ENCODE data around the gene LMOD3.
A peak's percentile ranks its signal among the peaks of the same experiment; 100 is the strongest.

Gene LMOD3

DNA sequence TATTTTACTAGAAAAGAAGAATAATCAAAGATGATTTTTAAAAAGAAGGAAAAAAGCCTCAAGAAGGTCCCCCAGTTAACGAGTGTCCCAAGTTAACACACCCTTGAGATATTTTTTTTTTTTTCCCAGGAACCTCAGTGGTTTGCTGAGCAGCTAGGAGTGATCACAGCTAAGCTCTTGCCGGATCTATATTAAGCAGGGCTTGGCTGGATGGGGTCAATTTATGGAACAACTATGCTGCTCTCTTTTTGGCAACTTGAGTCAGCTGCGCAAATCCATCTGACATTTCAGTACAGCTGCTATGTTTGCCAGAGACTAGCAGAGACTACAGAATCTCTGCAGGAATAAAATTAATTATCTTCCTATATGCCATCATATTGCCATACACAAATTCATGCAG is at the start of gene LMOD3:
Gene LMOD3, minus strand, starts transcription at position 193 of the 400 bp plus-strand sequence. CDS start 209 bp downstream, outside the sequence.
- no peak for DNase-seq

DNA sequence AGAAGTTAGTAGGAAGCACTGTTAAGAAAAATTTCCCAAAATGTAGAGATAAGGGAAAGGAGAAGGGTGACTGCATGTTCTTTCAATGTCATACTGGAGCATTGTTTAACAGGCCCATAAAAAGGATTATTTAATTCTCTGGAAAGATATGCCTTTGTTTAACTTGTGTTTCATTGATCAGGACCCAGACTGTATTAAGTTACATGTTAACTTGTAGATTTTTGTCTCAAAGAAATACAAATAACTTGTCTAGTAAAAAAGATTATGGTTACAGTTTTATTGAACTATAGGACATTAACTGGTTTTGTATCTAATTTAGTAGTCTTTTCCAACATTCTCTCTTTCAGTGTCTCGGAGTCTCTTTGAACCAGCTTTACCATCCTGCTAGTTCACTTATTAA is 49.7 kb upstream of the LMOD3 start:
- no peak for DNase-seq

DNA sequence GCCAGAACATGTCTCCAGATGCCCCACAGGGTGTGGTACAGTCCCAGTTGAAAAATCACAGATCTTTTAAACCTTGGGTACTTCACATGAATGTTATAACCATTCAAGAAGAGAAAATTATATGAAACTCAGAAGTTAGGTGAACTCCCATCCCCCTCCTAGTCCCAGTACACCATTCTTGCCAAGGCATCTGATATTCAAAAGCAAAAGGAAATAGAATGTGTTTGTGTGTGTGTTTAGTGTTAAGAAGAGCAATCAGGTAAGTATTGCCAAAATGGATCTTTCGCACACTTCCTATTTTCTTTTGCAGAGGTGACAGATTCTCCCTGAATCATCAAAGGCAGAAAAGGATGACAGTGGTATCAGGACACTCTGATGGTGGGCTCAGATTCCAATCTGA is 44.1 kb upstream of the LMOD3 start:
- DNase-seq = no peak

DNA sequence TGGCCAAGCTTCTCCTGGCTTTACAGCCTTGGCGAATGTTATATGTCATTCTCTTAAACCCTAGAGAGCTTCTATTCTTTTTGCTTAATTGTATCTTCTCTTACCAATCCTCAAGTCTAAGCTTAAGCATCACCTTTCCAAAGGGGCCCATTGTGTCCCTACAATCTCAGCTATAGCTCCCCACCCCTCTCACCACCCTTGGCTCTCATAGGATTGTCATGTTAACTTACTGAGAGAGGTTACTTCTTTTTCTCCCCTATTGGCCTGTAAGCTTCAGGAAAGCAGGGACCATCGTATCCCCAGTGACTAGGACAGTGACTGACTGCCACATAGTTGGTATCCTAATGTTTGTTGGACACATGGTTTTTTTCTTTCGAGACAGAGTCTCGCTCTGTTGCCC is 43.3 kb upstream of the LMOD3 start:
- no peak for DNase-seq

DNA sequence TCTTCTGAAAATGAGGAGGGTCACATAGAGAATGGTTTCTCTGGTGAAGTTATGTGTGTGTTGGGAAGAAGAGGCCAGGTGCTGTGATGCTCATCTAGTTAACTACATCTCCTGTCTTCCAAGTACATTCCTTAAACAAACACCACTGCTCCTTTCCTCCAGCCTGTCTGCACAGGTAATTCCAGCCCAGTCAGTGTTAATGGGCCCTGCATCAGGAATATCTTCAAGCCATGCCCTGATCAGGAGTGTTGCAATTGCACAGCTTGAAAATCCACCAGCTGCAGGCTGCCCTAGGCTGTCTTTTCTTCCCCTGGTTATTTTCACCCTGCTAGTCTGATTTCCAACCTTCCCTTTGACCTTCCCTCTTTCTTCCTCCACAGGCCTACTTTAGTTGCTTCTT is 41.9 kb upstream of the LMOD3 start:
- no peak for DNase-seq

DNA sequence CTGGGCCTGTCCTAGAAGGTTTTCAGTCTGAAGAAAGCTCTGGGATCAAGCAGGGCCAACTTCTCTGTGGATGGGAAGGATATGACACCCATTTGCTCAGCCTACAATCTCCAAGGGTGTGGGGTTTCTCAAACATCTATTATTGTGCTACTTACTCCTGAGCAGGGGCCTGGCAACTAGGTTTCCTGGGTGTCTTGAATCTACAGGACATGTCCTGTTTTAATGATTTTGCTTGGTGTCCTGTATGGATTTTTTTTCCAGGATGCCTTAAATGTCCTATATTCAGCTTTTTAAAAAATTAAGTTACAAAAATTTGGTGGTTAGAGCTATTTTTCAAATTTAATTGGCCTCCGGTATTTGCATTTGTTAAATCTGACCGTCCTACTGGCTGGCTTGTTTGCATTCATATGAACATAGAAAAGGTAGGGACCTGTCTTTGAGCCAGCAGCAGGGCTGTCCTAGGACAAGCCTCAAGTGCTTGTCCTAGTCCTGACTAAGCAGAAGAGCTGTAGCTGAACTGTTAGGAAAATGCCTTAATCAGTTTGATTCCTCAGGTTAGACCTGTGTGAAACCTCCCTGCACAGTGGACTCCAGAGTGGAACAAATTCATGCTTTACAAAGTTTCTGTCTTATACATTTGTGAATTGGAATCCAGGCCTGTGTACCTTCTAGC is 40.0 kb upstream of the LMOD3 start:
- DNase-seq = no peak

DNA sequence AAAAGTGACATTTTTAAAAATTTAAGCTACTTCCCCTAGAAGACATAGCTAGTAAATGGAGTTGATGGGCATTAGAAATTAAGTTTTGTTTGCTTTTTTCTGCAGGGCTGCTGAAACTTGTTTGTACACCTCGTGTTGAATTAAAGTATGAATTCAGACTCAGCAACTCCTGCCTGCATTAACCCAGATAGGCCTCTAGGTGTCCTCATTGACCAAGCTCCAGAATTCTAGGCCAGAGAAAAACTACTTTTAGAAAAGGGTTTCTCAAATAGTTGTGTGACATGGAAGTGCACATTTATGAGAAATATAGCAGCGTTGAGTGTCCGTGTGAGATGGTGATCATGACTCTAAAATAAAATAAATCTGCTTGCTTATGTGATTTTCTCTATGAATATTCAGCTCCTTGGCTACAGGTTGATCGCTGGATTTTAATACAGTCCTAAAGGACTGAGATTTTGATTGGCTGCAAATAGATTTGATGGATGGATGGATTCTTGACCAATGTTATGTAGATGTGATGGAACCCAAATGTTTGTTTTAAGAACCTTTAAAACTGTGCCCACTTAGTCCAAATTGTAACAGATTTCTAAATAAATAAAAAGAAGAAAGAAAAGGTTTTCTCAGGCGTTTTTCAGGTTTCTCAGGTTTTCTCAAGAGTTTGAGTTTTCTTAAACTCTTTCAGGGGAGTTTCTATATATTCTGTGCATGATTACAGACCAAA is 39.4 kb upstream of the LMOD3 start:
- DNase-seq = no peak

DNA sequence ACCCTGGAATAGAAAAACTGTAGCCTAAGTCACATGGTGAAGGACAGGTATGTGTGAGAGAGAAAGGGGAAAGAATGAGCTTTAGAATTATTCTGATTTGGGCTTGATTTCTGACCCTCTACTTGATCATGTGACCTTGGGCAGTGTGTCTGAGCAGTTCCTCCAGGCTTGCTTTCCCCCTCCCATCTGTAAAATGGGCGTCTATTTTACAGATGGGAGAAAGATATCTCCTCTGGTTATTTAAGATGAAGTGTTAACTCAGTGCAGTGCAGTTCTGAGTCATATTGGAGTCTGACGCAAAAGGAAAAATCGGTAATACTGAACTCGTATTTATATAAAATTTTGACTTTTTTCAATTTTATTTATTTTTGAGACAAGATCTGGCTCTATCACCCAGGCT is 38.1 kb upstream of the LMOD3 start:
- no peak for DNase-seq

DNA sequence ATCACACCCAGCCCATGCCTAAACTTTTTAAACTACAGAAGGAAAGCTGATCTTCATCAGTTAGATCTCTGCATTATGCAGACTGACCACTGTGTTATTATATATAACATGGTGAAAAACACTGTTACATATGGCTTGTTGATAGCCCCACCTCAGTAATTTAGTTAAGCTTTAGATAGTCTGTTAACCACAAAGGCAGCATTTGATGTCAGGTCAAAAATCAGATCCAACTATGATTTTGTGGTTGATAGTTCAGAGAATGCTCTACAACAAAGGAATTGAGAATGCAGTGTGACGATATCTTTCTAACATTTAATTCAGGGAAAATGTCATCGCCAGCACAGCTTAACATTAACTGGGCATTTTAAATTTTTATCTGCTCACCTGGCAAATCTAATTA is 37.7 kb upstream of the LMOD3 start:
- no peak for DNase-seq

DNA sequence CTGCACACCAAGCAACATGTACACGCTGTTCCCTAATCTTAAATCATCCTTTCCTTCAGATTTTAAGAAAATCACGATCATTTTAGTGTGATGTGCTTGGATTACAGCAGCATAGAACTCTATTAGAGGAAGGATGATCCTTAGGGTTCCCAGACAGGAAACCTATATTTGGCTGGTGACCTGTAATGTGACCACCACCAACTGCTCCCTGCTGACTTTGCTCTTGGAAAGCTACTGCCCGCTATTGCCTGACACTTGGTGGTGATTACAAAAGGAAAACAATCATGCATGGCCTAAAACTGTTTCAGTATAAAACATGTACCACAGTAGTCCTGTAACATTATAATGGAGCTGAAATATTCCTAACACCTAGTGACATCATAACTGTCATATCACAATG is 27.2 kb upstream of the LMOD3 start:
- DNase-seq = no peak

DNA sequence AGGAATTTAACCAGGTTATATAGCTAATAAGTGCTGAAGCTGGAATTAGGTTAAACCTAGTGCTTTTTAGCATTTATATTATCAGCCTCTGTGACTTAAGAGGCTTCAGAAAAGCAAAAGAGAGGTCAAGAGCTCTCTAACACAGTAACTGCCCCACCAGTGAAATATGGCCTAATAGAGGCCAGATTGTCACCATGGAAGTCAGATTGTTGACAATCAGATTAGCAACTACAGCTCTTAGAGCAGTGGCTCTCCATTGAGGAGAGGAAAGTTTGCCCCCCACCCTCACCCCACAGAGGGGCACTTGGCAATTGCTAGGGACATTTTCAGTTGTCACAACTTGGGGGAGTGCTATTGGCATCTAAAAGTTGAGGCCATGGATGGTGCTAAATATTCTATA is 23.3 kb upstream of the LMOD3 start:
- no peak for DNase-seq

DNA sequence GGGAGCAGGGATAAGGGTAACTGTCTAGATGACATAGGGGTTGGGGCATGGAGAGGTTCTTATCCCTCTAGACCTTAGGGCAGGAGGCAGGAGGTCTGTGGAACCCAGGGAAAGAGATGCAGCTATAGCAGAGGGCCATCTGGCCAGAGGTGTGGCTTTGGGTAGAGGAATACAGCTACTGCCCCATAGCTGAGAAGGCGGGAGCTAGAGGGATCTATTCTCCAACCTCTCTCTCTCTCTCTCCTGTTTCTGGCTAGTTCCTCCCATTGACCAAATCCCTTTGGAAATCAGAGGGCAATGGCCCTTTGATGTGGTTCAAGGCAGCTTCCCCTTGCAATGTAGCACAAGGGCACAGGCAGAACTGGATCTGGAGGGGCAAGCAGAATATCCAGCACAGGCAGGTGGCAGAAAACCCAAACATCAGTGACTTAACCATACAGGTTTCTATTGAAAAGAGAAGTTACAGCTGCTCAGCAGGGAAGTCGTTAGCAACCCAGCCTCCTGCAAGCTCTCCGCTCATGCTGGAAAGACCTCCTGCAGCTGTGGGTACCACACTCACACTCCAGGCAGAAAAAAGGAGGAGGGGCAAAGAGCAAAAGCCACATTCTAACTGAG is 22.3 kb upstream of the LMOD3 start:
- no peak for DNase-seq

DNA sequence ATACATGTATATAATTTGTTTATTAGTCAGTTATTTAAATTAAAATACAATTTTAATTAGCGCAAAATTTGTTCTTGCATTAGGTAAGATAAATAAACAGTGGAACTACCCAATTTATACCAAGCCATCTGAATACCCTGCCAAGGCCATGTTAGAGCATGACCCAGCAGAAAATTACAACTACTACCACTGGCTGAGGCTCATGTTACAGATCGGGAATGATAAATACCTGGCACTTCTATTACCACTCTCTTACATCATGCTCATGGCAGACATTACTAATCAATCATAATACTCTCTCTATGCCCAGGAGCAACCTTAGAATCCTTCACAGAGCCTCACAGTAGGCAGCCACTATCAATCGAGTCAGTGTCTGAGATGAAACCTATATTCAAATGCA is 21.2 kb upstream of the LMOD3 start:
- peak; percentile 1 for DNase-seq

DNA sequence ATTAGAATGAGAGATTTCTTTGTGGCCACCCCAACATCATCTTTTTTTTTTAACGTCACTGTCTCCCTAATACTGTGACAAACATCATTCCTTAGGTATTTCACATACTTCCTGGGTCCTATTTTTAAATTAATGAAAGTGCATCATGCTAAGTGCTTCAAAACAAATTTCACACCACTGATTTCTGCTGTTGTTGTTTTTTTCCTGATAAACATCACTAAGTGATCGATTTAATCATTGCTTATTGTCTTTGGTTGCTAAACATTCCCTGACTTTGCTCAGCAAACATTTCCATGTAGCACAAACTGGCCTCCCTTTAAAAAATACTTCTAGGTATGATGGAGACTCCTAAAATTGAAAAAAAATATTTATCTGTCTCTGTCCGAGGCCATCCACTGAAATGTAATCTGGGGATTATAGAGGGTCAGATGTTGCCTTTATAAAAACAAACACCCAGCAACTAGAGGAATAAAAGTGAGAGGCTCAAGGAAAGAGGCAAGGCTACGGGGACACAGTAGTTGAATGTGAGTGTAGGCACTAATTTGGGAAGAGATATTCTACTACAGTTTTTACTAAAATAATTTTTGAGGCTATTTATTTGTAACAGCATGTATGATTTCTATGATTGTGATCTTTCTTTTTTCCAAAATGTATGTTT is 20.5 kb upstream of the LMOD3 start:
- DNase-seq = no peak

DNA sequence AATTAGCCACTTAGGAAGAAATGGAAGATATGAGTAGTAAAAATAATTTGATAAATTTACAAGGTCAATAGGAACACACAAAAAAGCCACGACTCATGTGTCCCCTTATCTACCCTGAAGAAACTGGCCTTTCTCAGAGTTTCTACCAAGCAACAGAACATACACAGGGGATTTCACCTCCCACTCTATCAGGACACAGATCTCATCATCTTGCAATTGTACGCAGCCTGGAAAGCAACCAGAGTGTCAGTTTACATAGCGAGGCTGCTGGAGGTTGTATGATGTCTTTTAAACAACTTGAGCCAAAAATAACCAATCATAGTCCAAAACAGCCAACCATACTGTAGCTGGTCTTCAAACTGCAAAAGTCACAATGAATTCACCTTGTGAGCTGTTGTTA is 19.7 kb upstream of the LMOD3 start:
- DNase-seq = no peak

DNA sequence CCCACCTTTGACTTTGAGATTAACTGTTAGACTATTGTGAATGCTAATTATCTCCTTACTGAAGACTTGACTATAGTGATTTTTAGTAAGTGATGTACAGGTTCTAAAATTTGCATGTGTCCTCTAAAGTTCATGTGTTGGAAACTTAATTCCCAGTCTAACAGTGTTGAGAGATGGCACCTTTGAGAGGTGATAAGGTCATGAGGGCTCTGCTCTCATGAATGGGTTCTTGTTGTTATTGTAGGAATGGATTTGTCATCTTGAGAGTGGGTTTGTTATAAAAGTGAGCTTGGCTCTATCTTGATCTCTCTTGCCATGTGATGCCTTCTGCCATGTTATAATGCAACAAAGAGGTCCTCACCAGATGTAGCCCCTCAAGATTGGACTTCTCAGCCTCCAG is 18.9 kb upstream of the LMOD3 start:
- DNase-seq = no peak

DNA sequence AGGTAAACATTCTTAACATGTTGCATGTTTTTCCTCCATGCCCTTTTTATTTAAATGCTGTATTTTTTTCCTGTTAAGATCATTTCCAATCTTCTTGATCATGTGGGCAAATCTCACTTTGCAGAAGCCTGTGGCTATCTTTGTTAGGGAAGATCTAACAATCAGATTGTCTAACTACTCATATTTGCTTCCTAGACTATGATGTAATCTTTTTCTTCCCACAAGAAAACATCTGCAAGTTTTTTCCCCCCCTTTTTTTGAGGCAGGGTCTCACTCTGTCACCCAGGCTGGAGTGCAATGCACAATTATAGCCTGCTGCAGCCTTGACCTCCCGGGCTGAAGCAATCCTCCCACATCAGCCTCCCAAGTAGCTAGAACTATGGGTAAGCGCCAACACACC is 15.0 kb upstream of the LMOD3 start:
- DNase-seq = no peak

DNA sequence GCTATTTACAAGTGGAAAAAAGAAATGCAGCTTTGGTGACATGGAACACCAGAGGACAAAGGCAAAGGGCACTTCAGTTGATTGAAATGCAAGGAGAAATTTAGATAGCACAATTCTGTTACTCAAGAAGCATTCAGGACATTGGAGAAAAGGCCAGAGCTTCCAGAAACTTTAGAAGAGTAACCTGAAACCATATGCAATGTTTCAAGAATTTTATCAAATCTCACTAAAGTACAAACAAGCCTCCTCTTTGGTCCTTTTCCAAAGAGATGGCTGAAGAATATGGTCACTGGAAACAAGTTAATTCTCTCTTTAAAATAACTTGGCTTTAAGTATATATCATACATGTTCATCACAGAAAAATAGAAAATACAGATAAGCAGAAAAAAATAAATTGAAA is 14.6 kb upstream of the LMOD3 start:
- DNase-seq = peak; percentile 2

DNA sequence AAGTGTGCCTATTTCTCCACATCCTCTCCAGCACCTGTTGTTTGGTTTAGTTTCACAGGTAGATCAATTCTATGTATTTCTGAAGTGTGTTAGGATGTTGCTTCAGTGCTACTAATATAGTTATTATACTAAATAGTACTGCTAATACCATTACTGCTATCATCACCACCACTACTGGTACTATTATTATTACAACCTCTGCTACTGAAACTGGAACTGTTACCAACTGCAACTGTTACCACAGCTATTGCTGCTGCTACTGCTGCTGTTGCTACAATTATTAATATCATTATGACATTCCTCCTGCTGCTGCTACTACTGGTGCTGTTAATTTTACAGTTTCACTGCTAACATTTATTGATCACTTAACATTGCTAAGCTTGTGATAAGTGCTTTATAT is 8.3 kb upstream of the LMOD3 start:
- DNase-seq = no peak

DNA sequence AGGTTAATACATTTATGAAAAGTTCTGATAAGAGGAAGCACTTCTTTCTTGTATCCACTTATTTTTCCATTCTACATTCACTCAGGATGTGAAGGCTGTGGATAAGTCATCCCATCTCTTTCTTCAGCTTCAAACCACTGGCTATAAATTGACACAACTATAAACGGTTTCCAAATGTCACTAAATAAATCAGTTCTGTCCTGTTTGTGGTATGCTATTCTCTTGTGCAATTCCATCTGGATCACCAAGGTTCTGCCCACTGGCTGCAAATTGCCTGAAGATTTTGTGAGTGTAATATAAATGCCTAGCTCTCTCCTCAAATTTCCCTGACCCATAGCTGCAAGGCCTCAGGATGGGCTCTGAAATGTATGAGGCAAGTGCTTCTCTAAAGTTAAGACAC is 7.1 kb upstream of the LMOD3 start:
- DNase-seq = no peak

DNA sequence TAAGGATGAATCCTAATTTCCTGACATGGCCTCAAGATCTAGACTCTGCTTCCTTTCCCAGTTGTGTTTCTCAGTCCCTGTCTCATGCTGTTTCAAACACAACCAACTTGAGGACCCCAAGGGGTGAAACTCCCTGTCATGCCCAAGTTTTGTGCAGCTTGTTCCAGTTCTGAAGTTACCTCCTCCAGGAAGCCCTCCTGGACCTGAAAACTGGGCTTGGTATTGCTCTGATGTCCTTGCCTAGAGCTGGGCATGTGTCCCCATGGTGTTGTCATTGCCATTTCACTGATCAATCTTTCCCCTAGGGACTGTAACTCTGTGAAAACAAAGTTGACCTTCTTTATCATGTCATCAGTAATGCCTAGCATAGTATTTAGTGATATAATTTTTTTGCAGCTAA is 6.1 kb upstream of the LMOD3 start:
- DNase-seq = no peak

DNA sequence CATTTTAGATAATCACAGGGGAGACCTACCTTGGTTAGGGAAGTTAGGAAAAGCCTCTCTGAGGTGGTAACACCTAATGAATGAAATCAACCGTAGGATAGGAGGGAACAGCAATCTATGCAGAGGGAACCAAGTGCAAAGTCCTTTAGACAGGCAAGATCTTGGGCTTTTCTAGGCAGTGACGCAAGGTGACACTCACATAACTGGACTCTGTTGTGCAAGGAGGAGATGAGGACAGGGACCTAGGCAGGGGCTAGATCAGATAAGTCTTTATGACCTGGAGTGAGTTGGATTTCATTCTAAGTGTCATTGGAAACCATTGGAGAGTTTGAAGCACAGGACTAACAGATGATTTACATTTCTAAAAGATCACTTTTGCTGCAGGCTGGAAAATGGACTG is 4.6 kb upstream of the LMOD3 start:
- no peak for DNase-seq

DNA sequence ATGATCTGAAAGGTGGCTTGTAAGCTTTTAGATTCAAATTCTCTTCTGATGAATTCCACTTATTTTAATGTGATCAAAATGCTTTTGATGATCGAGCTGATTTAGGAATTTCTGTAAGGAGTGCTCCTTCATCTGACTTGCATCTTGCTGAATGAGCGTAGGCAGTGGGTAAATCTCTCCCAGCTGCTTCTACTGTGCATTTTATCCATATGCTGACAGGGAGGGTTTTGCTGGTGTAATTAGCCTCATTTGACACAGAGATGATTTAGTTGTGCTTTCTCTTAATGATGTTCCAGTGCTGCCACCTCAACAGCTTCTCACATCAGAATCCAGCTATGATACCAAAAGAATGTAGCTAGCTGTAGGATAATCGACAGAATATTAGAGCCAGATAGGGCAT is 3.8 kb upstream of the LMOD3 start:
- no peak for DNase-seq

DNA sequence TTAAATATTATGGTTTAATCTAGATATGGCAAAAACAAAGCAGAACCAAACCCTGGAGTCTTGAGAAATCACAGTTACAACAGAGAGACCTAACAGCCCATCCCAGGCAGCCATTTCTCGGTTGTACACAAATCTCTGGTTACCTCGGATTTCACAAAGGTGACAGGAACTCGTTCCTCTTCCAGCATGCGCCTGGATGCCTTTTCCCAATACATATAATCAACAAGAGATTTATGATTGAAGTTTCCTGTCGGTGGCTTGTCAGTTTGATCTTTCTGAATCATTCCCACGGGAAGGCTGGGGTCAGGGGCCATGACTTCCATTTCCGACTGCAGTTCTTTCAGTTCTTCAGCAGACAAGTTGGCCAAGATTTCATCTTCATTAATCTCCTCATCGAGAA is 445 bp downstream of the LMOD3 start:
- no peak for DNase-seq
